Neural progenitor cell (in vitro differentiated cells): Measurements from ENCODE around the gene TADA2A. TPM values are rescaled to one million over a fixed set of nuclear protein-coding genes. Genes with fewer than 3 reads are reported as not detected.

Experiments
- DNase-seq: peaks from one replicate; pipeline ENCODE4 v3.0.0-alpha.2; 2016; ENCODE audit warnings: low spot score
- H2AFZ ChIP-seq: fragments of 200-600 bp; sonication (generic); replicated peaks from 2 replicates; pipeline ENCODE4 v1.6.1; 2016; ENCODE audit warnings: antibody characterized with exemption
- H3F3A ChIP-seq: fragments of 200-600 bp; sonication (generic); 2 replicates; pipeline ENCODE4 v1.6.1; 2016; ENCODE audit warnings: antibody characterized with exemption, low read depth
- H3K27ac ChIP-seq: fragments of 200-600 bp; sonication (generic); 2 replicates; pipeline ENCODE4 v1.5.1; 2016; ENCODE audit warnings: mild to moderate bottlenecking
- H3K27me3 ChIP-seq: fragments of 200-600 bp; sonication (generic); 2 replicates; pipeline ENCODE4 v1.6.1; 2016; ENCODE audit warnings: mild to moderate bottlenecking, moderate library complexity
- H3K36me3 ChIP-seq: fragments of 200-600 bp; sonication (generic); 2 replicates; pipeline ENCODE4 v1.5.1; 2016
- H3K4me1 ChIP-seq: fragments of 200-600 bp; sonication (generic); 2 replicates; pipeline ENCODE4 v1.6.1; 2016; ENCODE audit warnings: mixed run types
- H3K4me2 ChIP-seq: fragments of 200-600 bp; sonication (generic); 2 replicates; pipeline ENCODE4 v1.6.1; 2016
- H3K4me3 ChIP-seq: fragments of 200-600 bp; sonication (generic); 2 replicates; pipeline ENCODE4 v1.5.1; 2016
- H3K79me2 ChIP-seq: fragments of 200-600 bp; sonication (generic); 2 replicates; pipeline ENCODE4 v1.6.1; 2016; ENCODE audit warnings: low read depth
- H3K9ac ChIP-seq: fragments of 200-600 bp; sonication (generic); 2 replicates; pipeline ENCODE4 v1.6.1; 2016
- H3K9me3 ChIP-seq: fragments of 200-600 bp; sonication (generic); 2 replicates; pipeline ENCODE4 v1.5.1; 2016; ENCODE audit warnings: low read depth
- H4K20me1 ChIP-seq: fragments of 200-600 bp; sonication (generic); 2 replicates; pipeline ENCODE4 v1.6.1; 2016; ENCODE audit warnings: low read depth
- H3K27ac Mint-ChIP-seq: 3 replicates; pipeline ENCODE4 v1.8.0; 2021; ENCODE audit warnings: mixed read lengths
- H3K27me3 Mint-ChIP-seq: 2 replicates; pipeline ENCODE4 v1.8.0; 2022; ENCODE audit warnings: low read depth, mild to moderate bottlenecking, inconsistent platforms, moderate library complexity, mixed read lengths; ENCODE audit not compliant: insufficient read depth
- H3K36me3 Mint-ChIP-seq: 3 replicates; pipeline ENCODE4 v1.8.0; 2021; ENCODE audit warnings: mixed read lengths
- H3K4me1 Mint-ChIP-seq: 3 replicates; pipeline ENCODE4 v1.8.0; 2021; ENCODE audit warnings: mixed read lengths
- H3K4me3 Mint-ChIP-seq: 3 replicates; pipeline ENCODE4 v1.8.0; 2021; ENCODE audit warnings: mild to moderate bottlenecking, moderate library complexity, mixed read lengths
- H3K9me3 Mint-ChIP-seq: 3 replicates; pipeline ENCODE4 v1.8.0; 2020; ENCODE audit warnings: mixed read lengths
- CTCF ChIP-seq: fragments of 200-600 bp; sonication (generic); IDR thresholded peaks from 2 replicates; pipeline ENCODE4 v1.5.1; 2017; ENCODE audit warnings: antibody characterized with exemption, mild to moderate bottlenecking
- EZH2 ChIP-seq: fragments of 200-600 bp; sonication (generic); IDR thresholded peaks from 2 replicates; pipeline ENCODE4 v1.6.1; 2017; ENCODE audit warnings: antibody characterized with exemption, mild to moderate bottlenecking, moderate library complexity
- EZH2phosphoT487 ChIP-seq: fragments of 200-600 bp; sonication (generic); IDR thresholded peaks from 2 replicates; pipeline ENCODE4 v1.6.1; 2017; ENCODE audit warnings: antibody characterized with exemption
- total RNA-seq: library from RNA; depleted of rRNA; stranded (reverse); fragments of >200 nt; gene quantifications from 2 replicates; pipeline ENCODE4 v1.2.3, GENCODE V29; 2015; ENCODE audit warnings: low replicate concordance

Gene TADA2A
- total RNA-seq, 1 donor from 2014 or later, result 30.7 TPM

GRCh38 chr17:37505333-37505732 lies 98.6 kb downstream of the TADA2A start:
- no peak for DNase-seq
- peaks cover 12% of the 10 kb centered on the region for H3K4me1 Mint-ChIP-seq
- Histone ChIP-seq H4K20me1 (peaks cover 5% of the 10 kb centered on the region), H3K4me3 (no peak overlapping the region), H3K9ac (no peak overlapping the region), H2AFZ (no peak overlapping the region), H3K27ac (no peak overlapping the region), H3K36me3 (no peaks in the 10 kb centered on the region), H3K79me2 (peaks cover 41% of the 10 kb centered on the region), H3F3A (peaks cover 7% of the 10 kb centered on the region), H3K4me1 (peaks cover 4% of the 10 kb centered on the region), H3K9me3 (no peaks in the 10 kb centered on the region), H3K4me2 (no peak overlapping the region), H3K27me3 (no peaks in the 10 kb centered on the region)
- peaks cover 7% of the 10 kb centered on the region for H3K36me3 Mint-ChIP-seq
- H3K4me3 Mint-ChIP-seq, result no peak overlapping the region
- no peaks in the 10 kb centered on the region for H3K9me3 Mint-ChIP-seq
- TF ChIP-seq EZH2phosphoT487 (no peak), CTCF (no peak), EZH2 (no peak)
- H3K27ac Mint-ChIP-seq, result no peak overlapping the region
- H3K27me3 Mint-ChIP-seq, result peaks cover 3% of the 10 kb centered on the region

GRCh38 chr17:37506678-37507077 lies 100.0 kb downstream of the TADA2A start:
- peaks cover 5% of the 10 kb centered on the region for H4K20me1 ChIP-seq
- H3K4me1 ChIP-seq, result peaks cover 4% of the 10 kb centered on the region
- no peak overlapping the region for H3K4me2 ChIP-seq
- no peak overlapping the region for H3K4me3 Mint-ChIP-seq
- H3K27ac Mint-ChIP-seq, result peak overlapping the region; percentile 75
- H3K36me3 Mint-ChIP-seq, result peaks cover 3% of the 10 kb centered on the region
- no peaks in the 10 kb centered on the region for H3K27me3 ChIP-seq
- TF ChIP-seq CTCF (peak; percentile 61), EZH2phosphoT487 (no peak), EZH2 (no peak)
- H3K9me3 ChIP-seq, result no peaks in the 10 kb centered on the region
- peaks cover 29% of the 10 kb centered on the region for H3K79me2 ChIP-seq
- H3K4me3 ChIP-seq, result no peak overlapping the region
- peak; percentile 77 for DNase-seq
- no peak overlapping the region for H3K27ac ChIP-seq
- H3K9me3 Mint-ChIP-seq, result no peaks in the 10 kb centered on the region
- no peaks in the 10 kb centered on the region for H3K36me3 ChIP-seq
- H3K4me1 Mint-ChIP-seq, result peaks cover 12% of the 10 kb centered on the region
- no peak overlapping the region for H3K9ac ChIP-seq
- H3F3A ChIP-seq, result peaks cover 7% of the 10 kb centered on the region
- H3K27me3 Mint-ChIP-seq, result peaks cover 3% of the 10 kb centered on the region
- H2AFZ ChIP-seq, result no peak overlapping the region

GRCh38 chr17:37507111-37507510 lies 100.4 kb downstream of the TADA2A start:
- TF ChIP-seq EZH2, result no peak
- TF ChIP-seq CTCF, result no peak
- no peak for TF ChIP-seq EZH2phosphoT487
- DNase-seq, result no peak
- Histone ChIP-seq H3K36me3 (no peaks in the 10 kb centered on the region), H4K20me1 (peaks cover 5% of the 10 kb centered on the region), H3K79me2 (peaks cover 25% of the 10 kb centered on the region), H3K4me1 (peaks cover 4% of the 10 kb centered on the region), H3F3A (peaks cover 10% of the 10 kb centered on the region), H3K9me3 (no peaks in the 10 kb centered on the region), H3K4me2 (no peak overlapping the region), H3K27ac (no peak overlapping the region), H3K9ac (no peak overlapping the region), H2AFZ (no peak overlapping the region), H3K4me3 (no peak overlapping the region), H3K27me3 (no peaks in the 10 kb centered on the region)
- Mint-ChIP-seq H3K9me3 (no peaks in the 10 kb centered on the region), H3K4me1 (peaks cover 12% of the 10 kb centered on the region), H3K4me3 (no peak overlapping the region), H3K36me3 (peaks cover 5% of the 10 kb centered on the region), H3K27ac (peak overlapping the region; percentile 69), H3K27me3 (peaks cover 3% of the 10 kb centered on the region)
